Erythroblast (primary cell): ENCODE data around the gene GRIN2C.

Experiments
- DNase-seq, 2 experiments: peaks; one replicate each; lab custom pipeline; 2025; lab: John Stamatoyannopoulos, UW
- GATA1 ChIP-seq: IDR thresholded peaks from 2 replicates; pipeline ENCODE4 v1.6.1; 2011; ENCODE audit warnings: low read depth, mild to moderate bottlenecking, control low read depth, low read length, moderate library complexity
- POLR2A ChIP-seq: IDR thresholded peaks from 2 replicates; pipeline ENCODE4 v1.6.1; 2011; ENCODE audit warnings: mild to moderate bottlenecking, low read length

The GRIN2C gene

DNA sequence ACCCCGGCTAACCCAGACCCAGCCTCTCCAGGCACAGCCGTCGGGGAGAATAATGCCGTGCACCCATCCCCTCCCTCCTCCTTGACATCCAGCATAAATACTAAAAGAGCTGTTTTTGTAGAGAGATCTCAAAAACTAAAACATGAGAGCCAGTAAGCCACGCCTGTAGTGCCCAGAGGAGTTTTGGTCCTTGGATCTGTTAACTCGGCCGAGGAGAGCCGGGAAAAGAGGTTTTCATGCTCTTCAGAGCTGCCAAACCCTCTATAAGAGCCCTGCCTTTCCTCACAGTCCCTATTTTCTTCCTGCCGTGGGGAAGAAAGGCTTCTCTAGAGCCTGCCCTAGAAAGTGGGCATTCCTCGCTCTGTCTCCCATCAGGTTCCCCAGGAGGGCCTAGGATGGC, 53.4 kb downstream of the GRIN2C start:
- TF ChIP-seq POLR2A, result no peak
- no peak for TF ChIP-seq GATA1

DNA sequence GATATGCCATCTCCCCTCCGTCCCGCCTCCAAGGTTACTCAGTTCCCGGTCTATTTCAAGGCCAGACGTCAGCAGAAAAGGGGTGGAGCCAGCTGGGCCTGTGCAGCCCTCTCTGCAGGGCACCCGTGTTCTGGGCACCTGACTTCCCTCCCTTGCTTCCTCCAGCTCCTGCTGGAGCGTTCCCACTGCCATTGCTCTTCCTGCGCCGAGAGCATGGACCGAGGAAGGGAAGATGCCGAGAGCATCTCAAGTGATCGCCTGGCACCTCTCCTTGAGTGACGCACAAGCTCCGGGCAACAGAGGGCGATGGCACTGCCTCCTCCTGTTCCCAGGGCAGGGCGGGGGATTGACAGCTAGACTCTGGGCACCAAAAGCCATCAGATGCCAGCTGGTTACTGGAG, 54.1 kb downstream of the GRIN2C start:
- no peak for DNase-seq
- no peak for TF ChIP-seq GATA1

More for the DNA sequence above, 53.4 kb downstream of the GRIN2C start:
- DNase-seq, result no peak

DNA sequence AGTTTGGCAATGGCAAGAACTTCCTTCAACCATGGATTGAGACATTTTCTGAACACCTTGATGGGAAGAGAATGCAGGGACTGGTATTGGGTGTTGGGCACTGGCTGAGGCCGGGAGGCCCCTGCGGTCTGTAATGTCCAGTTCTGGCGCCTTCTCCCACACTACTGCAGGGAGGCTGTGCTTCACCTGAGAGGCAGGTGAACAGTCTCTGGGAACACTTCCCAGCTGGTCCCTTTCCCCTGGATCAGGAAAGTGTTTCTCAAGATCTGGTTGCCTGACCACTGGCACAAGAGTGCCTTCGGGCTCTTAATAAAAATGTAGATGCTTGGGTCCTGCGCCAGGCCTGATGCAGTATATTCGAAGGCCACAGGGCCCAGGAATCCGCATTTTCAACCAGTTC, 55.0 kb downstream of the GRIN2C start:
- DNase-seq, result no peak
- TF ChIP-seq GATA1 (no peak), POLR2A (no peak)

DNA sequence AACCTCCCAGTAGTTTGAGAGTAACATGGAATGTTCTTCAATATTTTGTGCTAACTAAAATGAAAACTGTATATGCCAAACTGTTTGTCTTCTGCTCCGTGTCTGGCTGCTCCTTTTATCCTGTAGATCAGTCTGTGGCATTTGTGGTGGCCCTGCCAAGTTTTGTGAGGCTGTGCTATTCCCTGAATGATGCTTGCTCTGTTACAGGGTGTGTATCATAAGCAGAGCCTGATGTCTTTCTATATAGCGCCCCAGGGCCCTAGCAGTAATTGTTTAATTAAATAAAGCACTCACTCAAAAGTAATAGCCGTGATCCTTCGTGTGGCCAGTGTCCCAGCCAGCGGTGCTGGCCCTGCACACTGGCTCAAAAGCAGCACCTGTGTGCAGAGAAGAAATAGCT, 55.7 kb downstream of the GRIN2C start:
- DNase-seq, result no peak
- no peak for TF ChIP-seq GATA1
- TF ChIP-seq POLR2A, result no peak

DNA sequence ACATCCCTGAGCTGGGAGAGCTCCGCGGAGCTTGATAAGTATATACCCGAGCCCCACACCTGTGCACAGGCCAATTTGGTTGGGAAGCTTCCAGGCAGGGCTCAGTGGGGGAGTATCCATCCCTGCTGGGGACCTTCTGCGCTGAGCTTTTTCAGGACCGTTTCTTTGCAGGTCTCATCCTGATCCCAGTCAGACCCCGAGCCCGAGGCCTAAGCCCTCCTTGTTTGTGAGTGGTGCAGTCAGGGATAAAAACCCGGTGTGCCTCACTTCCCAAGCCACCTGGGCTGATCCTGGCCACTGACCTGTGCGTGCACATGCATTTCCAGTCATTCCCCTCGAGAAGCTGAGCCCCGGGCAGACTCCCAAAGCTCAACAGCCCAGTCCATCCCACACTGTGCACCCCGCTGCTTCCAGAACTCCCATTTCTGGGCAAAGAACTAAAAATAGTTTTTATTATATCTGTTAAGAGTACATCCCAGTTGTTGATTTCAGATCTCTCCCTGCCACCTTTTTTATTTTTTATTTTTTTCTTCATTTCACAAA, 56.2 kb downstream of the GRIN2C start:
- TF ChIP-seq POLR2A (no peak), GATA1 (no peak)
- DNase-seq, result no peak

DNA sequence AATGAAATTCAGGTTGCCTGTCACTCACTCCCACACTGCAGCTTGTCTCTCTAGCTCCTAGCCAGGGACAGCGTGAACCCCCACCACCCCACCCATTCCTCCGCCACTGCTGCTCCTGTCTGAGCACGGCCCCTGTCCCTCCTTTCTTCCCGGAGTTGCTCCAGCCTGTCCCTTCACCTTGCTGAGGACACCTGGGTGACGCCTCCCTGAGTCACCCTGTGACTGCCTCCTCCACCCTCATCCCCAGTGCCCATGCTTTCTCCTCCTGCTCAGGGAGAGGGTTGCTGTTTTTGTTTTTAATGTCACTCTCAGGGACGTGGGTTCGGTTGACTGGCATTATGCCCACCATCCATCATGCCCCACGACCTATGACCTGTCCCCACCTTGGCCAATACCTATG, 57.8 kb downstream of the GRIN2C start:
- TF ChIP-seq GATA1, result no peak
- TF ChIP-seq POLR2A, result no peak
- DNase-seq, result no peak

DNA sequence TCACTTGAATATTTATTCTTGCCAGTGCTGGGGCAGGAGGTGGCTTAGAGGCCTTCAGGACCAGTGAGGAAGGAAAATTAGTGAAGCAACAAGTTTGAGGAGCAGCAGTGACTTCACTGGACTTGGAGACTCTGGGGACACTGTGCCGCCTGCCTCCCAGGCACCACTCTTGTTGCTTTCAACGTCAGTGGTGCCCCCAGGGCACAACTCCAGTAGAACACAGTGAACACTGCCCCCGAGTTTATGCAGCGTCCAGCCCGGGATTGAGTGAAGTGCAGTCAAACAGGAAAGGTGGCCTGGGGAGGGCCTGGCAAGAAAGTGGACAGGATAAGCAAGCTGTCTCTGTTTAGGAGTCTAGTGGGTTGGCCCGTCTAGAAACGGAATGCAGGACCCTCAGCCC, 59.2 kb downstream of the GRIN2C start:
- DNase-seq, result no peak
- TF ChIP-seq GATA1, result no peak
- TF ChIP-seq POLR2A, result no peak

DNA sequence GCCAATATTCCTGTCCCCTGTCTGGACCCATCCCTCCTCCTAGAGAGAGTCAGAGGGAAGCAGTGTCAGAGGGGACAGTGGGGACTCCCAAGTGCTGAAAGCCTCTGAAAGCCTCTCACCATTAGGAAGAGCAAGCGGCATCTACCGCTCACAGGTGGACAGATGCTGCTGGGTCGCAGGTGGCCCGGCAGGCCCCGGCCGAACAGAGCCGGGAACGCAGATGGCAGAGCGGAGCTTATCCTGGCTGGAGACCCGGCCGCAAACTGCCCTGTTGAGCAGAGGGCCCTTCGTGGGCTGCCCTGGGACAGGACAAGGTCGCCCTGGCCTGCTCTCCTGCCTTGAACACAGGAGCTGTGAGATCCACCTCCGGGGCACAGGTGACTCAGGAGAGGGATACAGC, 60.6 kb downstream of the GRIN2C start:
- no peak for DNase-seq

DNA sequence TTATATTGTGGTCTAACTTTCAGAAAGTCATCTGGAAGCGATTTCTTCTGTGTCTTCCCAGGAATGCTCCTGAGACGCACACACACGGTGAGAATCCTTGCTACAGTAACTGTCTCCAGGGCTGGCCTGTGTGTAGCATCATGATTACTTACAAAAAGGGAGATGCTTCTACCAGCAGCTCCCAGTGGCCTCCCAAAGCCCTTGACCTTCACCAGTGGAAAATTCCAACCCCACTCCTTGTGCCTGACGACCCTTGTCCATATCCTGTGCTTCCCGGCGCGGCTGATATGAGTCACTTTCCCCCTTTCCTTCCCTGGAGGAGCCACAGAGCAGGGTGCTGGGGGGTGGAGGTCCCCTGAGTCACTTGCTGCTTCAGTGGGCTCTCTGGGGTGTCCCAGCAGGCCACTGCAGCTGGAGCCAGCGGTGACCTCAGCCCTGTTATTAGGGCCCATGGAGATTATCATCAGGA, 61.4 kb downstream of the GRIN2C start:
- TF ChIP-seq POLR2A (no peak), GATA1 (no peak)
- DNase-seq, result no peak

More for the DNA sequence above, 60.6 kb downstream of the GRIN2C start:
- TF ChIP-seq GATA1 (no peak), POLR2A (no peak)

DNA sequence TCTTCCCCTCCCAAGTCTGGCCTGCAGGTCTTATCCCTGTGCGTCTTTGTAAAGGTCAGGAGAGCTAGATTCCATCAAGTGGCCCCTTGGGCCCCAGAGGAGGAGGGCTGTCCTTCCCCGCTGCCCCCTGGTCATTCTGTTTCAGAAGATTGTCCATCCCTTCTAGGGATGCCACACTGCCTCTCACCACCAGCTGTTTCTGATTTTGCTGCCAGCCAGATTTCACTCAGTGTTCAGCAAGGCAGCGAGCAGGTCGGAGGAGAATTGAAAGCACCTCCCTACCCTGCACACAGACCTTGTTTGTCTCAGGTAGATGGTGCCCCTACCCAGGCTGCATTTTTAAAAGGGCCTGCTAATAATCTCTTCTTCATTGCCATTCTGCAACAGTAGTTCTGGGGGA, 61.9 kb downstream of the GRIN2C start:
- TF ChIP-seq POLR2A (no peak), GATA1 (no peak)
- DNase-seq, result no peak

DNA sequence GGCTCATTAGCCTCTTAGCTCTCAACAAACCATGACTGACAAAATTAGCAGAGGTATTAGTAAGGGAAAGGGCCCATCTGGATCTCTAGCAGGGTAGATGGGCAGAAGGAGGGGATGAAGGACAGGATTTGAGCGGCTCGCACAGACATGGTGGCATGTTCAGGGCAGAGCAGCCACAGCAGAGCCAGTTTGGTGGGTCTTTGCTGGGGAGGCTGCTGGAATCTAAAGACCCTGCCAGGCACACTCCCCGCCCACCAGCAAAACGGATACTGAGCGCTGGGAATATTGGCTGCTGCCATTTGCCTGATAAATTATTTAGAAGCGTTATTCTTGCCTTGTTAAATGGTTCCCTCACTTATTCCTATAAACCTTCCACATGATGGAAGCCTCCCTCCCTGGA, 62.8 kb downstream of the GRIN2C start:
- TF ChIP-seq POLR2A, result no peak
- no peak for TF ChIP-seq GATA1

DNA sequence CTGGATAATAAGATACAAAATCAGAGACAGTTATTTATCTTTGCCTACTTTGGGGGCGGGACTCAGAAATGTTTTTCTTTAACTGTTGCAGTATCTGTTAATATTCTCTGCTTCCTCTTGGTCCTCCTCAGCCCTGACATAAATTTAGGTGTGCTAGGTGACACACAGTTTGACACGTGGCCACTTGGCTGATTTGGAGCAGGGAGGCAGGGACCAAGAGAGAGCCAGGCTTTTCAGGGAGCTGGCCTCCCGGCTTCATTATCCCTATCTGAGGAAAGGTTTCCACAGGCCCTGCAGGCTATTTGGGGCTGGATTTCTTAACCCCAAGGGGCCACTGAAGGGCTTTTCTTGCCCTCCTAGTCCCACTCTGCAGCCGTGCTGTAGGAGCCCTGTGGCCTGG, 63.5 kb downstream of the GRIN2C start:
- no peak for DNase-seq

More for the DNA sequence above, 62.8 kb downstream of the GRIN2C start:
- no peak for DNase-seq

DNA sequence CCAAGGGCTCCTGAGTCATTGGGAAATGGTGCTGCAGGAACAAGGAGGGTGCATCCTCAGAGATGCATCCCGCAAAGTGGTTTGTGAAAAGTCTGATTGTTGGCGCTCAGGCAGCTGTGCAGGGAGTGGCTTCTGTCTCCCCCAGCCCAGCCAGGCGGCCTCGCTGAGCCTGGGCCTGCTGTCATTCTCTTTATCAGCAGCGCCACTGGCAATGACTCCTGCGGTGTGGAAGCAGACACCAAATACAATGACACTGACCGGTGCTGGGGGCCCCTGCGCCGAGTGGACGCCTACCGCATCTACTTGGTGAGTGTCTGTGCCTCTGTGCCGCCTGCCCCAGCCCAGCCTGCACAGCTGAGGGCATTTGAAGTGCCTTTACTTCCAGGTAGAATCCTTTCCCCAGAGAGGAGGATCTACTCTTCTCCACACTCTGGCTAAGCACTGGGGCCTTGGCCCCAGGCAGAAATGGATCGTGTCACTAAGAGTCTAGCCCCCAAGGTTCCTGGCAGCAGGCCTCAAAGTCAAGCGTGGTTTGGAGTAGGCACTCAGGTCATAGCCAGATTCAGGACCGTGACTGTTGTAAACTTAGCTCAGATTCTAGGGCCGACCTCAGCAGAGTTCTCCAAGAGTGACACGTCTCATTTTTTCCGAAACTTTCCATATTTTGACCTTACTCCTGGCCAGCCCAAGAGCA, 64.2 kb downstream of the GRIN2C start:
- DNase-seq, result no peak
- no peak for TF ChIP-seq GATA1
- no peak for TF ChIP-seq POLR2A

More for the DNA sequence above, 63.5 kb downstream of the GRIN2C start:
- no peak for TF ChIP-seq POLR2A
- no peak for TF ChIP-seq GATA1

DNA sequence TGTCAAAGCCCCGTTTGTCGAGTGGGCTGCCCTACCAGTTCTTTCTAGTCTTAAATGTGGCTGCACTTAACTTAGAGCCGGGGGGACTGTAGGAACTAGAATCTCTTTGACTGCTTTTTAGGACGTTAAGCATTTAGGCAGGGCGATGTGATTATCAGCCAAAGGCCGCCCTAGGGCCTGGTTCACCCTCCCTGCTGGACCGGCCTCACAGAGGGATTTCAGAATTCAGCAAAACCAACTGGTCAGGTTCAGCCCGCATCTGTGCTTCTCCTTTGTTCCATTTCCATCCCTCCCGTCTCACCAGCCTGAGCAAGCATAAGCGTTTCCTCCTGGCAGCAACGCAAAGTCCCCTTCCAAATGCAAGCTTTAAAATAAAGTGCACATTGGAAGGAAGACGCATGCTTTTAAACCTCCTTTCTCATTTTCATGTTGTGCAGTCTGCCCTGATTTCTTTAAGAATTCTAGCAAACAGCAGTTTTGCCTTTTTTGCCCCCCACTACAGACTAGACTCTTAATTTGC, 67.0 kb downstream of the GRIN2C start:
- no peak for DNase-seq
- no peak for TF ChIP-seq GATA1
- TF ChIP-seq POLR2A, result no peak
